Uterus (tissue), 4 donors: Measurements from ENCODE around the gene GRID2. TPM values are rescaled to one million over a fixed set of nuclear protein-coding genes. Genes with fewer than 3 reads are reported as not detected.

Source experiments
- DNase-seq, 2 donors: peaks; one replicate each; pipeline ENCODE4 v3.0.0-alpha.2; 2019 to 2020
- H3K27ac ChIP-seq, 2 donors: fragments of 200-600 bp; sonication (generic); 1 replicate in 1 of 2; 2 replicates in 1 of 2; pipeline ENCODE4 v1.5.1; 2016 to 2018
- H3K27me3 ChIP-seq, 2 donors: fragments of 200-600 bp; sonication (generic); one replicate each; pipeline ENCODE4 v1.5.1; 2018 to 2019; ENCODE audit warnings: control low read depth in 1 of 2
- H3K36me3 ChIP-seq, 2 donors: fragments of 200-600 bp; sonication (generic); one replicate each; pipeline ENCODE4 v1.5.1; 2019; ENCODE audit warnings: control low read depth in 1 of 2
- H3K4me1 ChIP-seq, 2 donors: fragments of 200-600 bp; sonication (generic); one replicate each; pipeline ENCODE4 v1.5.1; 2018 to 2019; ENCODE audit warnings: control low read depth in 1 of 2
- H3K4me3 ChIP-seq, 2 donors: fragments of 200-600 bp; sonication (generic); 1 replicate in 1 of 2; 2 replicates in 1 of 2; pipeline ENCODE4 v1.5.1; 2018 to 2019; ENCODE audit warnings: mild to moderate bottlenecking in 1 of 2
- H3K9me3 ChIP-seq, 2 donors: fragments of 200-600 bp; sonication (generic); one replicate each; pipeline ENCODE4 v1.5.1; 2019; ENCODE audit warnings: control low read depth in 1 of 2
- CTCF ChIP-seq, 4 experiments: fragments of 200-600 bp in 2 of 4; fragments of 450-650 bp in 2 of 4; sonication (generic) in 2 of 4; IDR thresholded peaks; one replicate each; pipeline ENCODE4 v1.5.1; 2016 to 2019; ENCODE audit warnings: antibody characterized with exemption in 4 of 4, mild to moderate bottlenecking in 2 of 4, moderate library complexity in 1 of 4
- POLR2A ChIP-seq, 2 donors: fragments of 450-650 bp; IDR thresholded peaks; one replicate each; pipeline ENCODE4 v1.6.1; 2016; ENCODE audit warnings: antibody characterized with exemption in 2 of 2, mild to moderate bottlenecking in 1 of 2, moderate library complexity in 1 of 2
- intact Hi-C: fragments of 100-400 bp; cut with DNase I; formaldehyde crosslinking; loops from one replicate; pipeline ENCODE4 v1.15.1; 2023; ENCODE audit warnings: low total_unique reads
- total RNA-seq, 4 donors: library from RNA; depleted of rRNA in 3 of 4; stranded (reverse); fragments of >200 nt in 3 of 4; gene quantifications; one replicate each; pipeline versions ENCODE4 v1.1.0 to v1.2.4, GENCODE V29; 2014 to 2023
- donor health status: DM: yes; HTN: yes; CAD: no.

GRID2 gene
- total RNA-seq, 4 donors from 2014 or later = 0.27 to 33.3 (median 0.59) TPM; not detected in 1

GRCh38 chr4:93748373-93749291, 1444.9 kb downstream of the GRID2 start:
- Histone ChIP-seq H3K9me3 (no peaks in the 10 kb centered on the region), H3K27me3 (no peaks in the 10 kb centered on the region), H3K4me1 (no peaks in the 10 kb centered on the region), H3K36me3 (no peaks in the 10 kb centered on the region), H3K4me3 (no peak overlapping the region), H3K27ac (no peak overlapping the region)
- DNase-seq = no peak
- TF ChIP-seq CTCF (IDR thresholded peaks at IDR 0.05) (no peak), POLR2A (IDR thresholded peaks at IDR 0.05) (no peak)
- intact Hi-C loops = no loop called here

- intact Hi-C loops = no loop called here
- no peak for DNase-seq
- Histone ChIP-seq H3K36me3 (no peaks in the 10 kb centered on the region), H3K27ac (no peak overlapping the region), H3K9me3 (no peaks in the 10 kb centered on the region), H3K4me1 (no peaks in the 10 kb centered on the region), H3K4me3 (no peak overlapping the region), H3K27me3 (no peaks in the 10 kb centered on the region)
- TF ChIP-seq CTCF (IDR thresholded peaks at IDR 0.05) = no peak
Observed at GRCh38 chr4:93749292-93749761, 1445.6 kb downstream of the GRID2 start.

DNA sequence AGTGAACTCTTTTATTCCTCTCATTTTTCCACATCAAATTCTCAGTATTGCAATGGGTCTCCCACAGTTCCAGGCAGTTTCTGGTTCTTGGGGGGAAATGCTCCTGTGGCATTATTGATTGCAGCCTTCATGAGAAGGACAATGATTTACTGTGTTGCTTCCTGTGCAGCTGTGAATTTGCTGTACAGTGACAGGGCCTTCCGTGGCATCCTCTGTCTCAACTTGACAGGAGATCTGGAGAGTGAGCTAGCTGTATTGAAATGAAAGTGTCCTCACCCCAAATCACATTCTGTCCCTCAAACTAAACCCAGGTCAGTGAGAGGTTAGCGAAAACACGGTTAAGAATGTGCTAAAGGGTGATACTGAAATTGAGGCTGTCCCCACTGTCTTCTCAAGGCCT, 1447.6 kb downstream of the GRID2 start:
- no peak for DNase-seq
- intact Hi-C loops = no loop called here
- Histone ChIP-seq H3K27ac (no peak overlapping the region), H3K9me3 (no peaks in the 10 kb centered on the region), H3K27me3 (no peaks in the 10 kb centered on the region), H3K36me3 (no peaks in the 10 kb centered on the region), H3K4me3 (no peak overlapping the region), H3K4me1 (no peaks in the 10 kb centered on the region)
- TF ChIP-seq CTCF (IDR thresholded peaks at IDR 0.05) = no peak
- TF ChIP-seq POLR2A (IDR thresholded peaks at IDR 0.05) = no peak

DNA sequence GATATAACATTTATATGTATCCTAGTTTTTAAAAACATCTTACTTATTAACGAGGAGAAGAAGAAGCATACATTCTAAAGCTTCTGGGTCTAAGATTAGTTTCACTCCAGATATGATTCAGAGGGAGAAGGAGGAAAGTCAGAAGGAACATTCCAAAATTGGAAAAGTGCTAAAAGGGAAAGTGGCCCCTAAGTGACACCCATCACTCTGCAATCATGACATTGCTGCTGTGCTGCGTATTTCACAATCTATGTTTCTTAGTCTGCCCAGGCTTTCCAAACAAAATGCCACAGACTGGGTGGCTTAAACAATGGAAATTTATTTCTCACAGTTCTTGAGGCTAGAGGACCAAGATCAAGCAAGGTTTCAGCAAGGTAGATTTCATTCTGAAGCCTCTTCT, 1452.3 kb downstream of the GRID2 start:
- no peak for TF ChIP-seq POLR2A (IDR thresholded peaks at IDR 0.05)
- no peak for TF ChIP-seq CTCF (IDR thresholded peaks at IDR 0.05)
- no peaks in the 10 kb centered on the region for H3K36me3 ChIP-seq
- no peak for DNase-seq

GRCh38 chr4:93759506-93759905, 1455.7 kb downstream of the GRID2 start:
- intact Hi-C loops = no loop called here
- no peak for TF ChIP-seq CTCF (IDR thresholded peaks at IDR 0.05)
- TF ChIP-seq POLR2A (IDR thresholded peaks at IDR 0.05) = no peak
- Histone ChIP-seq H3K9me3 (no peaks in the 10 kb centered on the region), H3K27ac (no peak overlapping the region), H3K27me3 (no peaks in the 10 kb centered on the region), H3K4me3 (no peak overlapping the region), H3K36me3 (no peaks in the 10 kb centered on the region), H3K4me1 (no peaks in the 10 kb centered on the region)
- no peak for DNase-seq

More for the DNA sequence above, 1452.3 kb downstream of the GRID2 start:
- Histone ChIP-seq H3K4me1 (no peaks in the 10 kb centered on the region), H3K9me3 (no peaks in the 10 kb centered on the region), H3K4me3 (no peak overlapping the region), H3K27ac (no peak overlapping the region), H3K27me3 (no peaks in the 10 kb centered on the region)
- intact Hi-C loops = no loop called here
